Kidney tubule cell (primary cell): ENCODE data around the gene BMPR1A.

Experiments used
- DNase-seq: peaks from one replicate; pipeline ENCODE4 v3.0.0-alpha.2; 2018; ENCODE audit warnings: low spot score

Gene BMPR1A

GRCh38 chr10:86756511-86757112, at the start of gene BMPR1A:
Gene BMPR1A (plus strand): TSS chr10:86756619. CDS start chr10:86876019, 119,400 bp downstream.
- peak; percentile 93 for DNase-seq

- no peak for DNase-seq
Measured at GRCh38 chr10:86706977-86707376, 49.4 kb upstream of the BMPR1A start.

- DNase-seq: no peak
Measured at GRCh38 chr10:86707505-86707904, 48.9 kb upstream of the BMPR1A start.

DNA sequence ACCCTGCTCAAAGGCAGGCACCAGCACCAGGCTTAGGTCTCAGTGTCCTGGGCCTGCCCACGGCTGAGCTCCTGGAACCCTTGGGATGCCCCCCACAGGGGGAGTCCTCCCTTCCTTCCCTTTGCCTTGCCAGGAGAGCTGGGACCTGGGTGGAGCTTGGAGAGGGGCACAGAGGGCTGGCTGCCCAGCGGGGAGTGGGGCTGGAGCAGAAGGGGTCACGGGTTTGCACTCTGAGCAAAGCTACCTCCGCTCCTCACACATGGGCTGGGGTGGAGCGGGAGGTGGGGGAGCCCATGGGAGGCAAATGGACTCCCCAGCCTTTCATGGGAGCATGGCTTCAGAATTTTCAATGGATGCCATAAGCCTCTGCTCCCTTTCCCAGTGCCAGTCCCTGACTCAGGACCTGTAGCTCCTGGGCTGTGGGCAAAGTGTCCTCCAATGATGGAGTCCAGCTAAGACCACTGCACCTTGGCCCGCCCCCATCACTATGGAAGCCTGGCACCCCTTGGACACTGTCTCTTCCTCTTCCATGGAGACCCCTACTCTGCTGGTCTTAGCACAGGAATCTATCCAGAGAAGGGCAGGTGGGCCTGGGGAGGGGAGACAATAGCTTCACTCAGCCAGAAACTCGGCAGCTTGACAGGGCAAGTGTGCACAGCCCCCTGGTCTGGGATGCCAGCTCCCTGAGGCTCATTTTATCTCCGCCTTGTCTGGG, 48.2 kb upstream of the BMPR1A start:
- DNase-seq: no peak

DNA sequence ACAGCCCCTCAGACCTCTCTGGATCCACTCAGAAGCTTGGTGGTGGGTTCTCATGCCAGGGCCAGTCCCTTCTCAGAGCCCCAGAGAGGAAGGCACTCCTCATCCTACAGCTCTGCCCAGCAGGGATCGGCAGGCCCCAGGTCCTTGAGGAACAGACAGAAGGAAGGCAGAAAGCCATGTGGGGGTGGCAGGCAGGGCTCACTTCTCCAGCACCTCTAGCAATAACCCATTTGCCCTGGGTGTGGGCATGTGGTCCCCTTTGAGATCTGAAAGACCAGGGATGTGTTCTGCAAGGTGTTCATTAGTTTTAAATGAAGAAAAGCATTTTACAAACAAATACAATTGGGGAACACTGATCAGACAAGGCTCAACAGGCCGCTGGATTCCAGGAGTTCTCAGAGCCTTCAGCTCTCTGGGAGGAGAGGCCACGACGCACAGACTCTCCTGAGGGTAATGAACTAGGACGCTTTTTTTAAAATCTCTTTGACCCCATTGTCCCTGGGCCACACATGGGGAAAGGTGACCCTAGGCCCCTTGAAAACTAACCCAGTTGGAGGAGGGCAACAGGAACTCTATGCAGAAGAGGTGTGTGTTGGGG, 47.5 kb upstream of the BMPR1A start:
- DNase-seq: no peak

DNA sequence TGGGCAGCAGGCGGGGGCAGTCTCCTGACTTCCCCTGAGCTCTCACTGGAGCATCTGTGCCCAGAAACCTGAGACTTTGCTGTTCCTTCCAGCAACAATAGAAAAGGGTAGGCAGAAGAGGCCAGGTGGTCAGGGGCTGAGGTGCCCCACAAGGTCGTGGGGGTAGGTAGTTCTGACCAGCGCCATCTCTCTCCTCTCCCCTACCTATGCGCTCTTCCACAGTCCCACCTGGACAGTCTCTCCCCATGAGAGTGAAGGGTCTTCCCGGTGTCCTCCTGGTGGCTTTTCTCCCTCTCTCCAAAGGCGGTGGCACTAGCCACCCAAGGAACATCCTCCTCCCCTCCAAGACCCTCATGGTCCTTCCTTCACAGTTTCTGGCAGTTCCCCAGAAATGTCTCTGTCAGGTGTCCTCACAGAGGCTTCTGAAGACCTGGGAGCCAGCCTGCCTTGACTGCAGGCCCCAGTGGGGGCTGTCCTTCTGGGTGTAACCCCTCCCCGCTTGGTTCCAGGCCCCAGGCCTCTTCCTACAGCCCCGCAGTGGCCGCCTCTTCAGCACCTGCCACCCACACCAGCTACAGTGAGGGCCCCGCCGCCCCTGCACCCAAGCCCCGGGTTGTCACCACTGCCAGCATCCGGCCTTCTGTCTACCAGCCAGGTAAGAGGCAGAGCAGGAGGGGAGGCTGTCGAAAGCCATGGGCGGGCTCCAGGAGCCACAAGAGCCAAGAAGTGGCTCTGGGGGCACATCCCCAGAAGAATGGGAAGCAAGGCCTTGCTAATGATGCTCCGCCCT, 46.8 kb upstream of the BMPR1A start:
- no peak for DNase-seq

DNA sequence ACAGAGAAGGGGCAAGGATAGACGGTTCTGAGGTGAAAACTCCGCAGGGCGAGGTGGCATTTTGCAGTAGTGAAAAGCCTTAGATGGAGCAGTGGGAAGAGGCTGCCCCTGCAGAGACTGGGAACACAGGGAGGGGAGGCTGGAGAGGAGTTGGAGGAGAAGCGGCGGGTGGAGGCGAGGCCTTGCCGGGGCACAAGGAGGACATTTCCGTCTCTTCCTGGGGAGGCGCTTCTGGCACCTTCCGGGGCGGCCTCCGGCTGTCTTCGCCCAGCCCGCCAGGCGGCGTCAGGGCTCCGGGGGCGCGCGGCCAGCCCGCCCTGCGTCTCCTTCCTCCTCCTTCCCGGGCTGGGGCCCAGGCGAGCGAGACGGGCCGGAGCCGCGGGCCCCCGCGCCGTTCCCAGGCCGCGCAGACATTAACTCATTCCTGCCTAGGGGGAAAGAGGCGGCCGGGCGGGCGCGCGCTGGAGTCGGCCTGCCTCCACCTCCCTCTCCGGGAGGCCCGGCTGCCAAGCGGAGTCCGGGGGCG, 45.4 kb upstream of the BMPR1A start:
- DNase-seq: peak; percentile 92

DNA sequence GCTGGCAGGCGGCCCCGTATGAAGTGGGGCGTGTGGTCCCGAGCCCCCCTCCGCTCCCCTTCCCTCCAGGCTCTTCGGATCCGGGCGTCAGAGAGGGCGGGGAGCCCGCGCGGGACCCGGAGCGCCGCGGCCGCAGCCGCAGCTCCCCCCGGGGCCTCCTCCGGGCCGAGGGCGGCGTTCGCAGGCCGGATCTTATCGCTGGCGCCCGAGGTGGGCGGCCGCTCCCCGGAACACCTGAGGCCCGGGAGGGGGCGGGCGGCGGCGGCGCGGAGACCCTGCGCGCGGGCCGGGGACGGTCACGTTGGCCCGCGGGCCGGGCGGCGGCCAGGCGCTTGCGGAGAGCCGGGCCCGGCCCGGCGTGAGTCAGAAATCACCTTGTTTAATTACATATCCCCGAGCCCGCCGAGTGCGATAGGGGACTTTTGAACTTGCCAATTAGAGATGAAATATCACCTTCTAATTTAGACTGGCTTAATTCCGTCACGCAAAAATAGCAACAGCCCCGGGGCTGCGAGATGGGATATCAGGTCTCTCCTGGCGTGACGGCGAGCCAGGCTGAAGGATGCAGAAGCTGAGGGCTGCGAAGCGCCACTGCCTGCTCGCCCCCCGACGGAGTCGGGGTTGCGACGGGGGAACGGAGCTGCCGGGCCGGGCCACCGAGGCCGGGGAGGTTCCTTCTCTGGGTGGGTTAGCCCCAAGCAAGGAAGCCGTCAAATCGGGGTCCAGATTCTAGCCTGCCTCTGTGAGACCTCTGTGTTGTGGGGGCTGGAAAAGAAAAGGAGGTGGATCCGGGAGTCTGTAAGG, 44.7 kb upstream of the BMPR1A start:
- peak; percentile 61 for DNase-seq

- DNase-seq: no peak
Measured at GRCh38 chr10:86712317-86712707, 44.1 kb upstream of the BMPR1A start.

GRCh38 chr10:86715156-86715795, 41.1 kb upstream of the BMPR1A start:
- no peak for DNase-seq

GRCh38 chr10:86715836-86716235, 40.6 kb upstream of the BMPR1A start:
- no peak for DNase-seq

DNA sequence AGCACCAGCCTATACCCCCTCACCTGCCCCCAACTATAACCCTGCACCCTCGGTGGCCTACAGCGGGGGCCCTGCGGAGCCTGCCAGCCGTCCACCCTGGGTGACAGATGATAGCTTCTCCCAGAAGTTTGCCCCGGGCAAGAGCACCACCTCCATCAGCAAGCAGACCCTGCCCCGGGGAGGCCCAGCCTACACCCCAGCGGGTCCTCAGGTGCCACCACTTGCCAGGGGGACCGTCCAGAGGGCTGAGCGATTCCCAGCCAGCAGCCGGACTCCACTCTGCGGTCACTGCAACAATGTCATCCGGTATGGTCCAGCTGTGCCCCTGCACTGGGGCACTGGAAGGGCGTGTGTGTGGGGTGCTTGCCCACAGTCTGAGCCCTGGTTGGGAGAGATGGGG, 40.0 kb upstream of the BMPR1A start:
- DNase-seq: no peak

DNA sequence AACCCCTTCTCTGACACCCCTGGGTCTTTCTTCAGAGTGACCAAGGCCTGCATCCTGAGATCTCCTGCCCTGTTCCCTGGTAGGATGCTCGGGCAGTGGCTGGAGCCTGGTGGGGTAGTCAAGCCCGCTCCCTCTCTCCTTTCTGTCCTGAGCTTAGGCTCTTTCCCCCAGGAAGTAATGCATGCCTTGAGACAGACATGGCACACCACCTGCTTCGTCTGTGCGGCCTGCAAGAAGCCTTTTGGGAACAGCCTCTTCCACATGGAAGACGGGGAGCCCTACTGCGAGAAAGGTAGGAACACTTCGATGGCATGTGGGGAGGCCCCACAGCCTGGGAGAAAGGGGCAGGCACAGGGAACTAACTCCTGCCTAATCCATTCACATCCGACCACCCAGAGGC, 37.9 kb upstream of the BMPR1A start:
- no peak for DNase-seq

DNA sequence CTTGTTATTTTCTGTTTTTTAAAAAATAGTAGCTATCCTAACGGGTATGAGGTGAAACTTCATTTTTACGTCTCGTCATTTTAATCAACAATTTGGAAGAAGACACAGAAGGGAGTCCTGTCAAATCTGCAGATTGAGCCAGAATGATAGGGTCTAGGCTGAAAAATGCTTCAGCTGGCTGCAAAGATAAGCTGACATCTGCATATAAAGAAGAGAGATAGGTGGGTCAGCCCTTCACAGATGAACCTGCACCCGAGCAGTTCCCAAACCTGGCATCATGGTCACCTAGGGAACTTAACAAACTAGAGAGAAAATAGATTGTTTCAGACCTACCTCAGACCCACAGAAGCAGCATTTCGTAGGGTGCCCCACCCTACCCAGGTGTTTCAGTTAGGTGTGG, 35.2 kb upstream of the BMPR1A start:
- no peak for DNase-seq

DNA sequence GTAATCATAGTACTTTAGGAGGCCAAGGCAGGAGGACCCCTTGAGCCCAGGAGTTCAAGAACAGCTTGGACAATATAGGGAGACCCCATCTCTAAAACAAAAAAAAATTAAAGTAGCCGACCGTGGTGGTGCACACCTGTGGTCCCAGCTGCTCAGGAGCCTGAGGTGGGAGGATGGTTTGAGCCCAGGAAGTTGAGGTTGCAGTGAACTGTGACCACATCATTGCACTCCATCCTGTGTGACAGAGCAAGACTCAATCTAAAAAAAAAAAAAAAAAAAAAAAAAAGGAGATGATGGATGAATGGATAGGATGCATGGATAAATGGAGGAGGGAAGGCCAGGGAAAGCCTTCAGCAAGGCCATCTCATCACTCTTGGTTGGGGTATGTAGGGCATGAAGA, 33.4 kb upstream of the BMPR1A start:
- no peak for DNase-seq

DNA sequence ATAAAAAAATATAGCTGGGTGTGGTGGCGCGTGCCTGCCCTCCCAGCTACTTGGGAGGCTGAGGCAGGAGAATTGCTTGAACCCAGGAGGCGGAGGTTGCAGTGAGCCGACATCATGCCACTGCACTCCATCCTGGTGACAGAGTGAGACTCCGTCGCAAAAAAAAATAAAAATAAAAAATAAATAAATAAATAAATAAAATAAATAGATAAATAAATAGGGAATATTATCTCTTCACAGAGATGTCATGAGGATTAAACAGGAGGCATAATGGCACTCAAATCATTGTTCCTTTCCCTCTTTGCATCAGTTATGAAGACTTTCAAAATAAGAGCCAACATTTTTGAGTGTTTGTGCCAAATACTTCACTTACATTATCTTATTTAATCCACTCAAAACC, 32.0 kb upstream of the BMPR1A start:
- DNase-seq: no peak

DNA sequence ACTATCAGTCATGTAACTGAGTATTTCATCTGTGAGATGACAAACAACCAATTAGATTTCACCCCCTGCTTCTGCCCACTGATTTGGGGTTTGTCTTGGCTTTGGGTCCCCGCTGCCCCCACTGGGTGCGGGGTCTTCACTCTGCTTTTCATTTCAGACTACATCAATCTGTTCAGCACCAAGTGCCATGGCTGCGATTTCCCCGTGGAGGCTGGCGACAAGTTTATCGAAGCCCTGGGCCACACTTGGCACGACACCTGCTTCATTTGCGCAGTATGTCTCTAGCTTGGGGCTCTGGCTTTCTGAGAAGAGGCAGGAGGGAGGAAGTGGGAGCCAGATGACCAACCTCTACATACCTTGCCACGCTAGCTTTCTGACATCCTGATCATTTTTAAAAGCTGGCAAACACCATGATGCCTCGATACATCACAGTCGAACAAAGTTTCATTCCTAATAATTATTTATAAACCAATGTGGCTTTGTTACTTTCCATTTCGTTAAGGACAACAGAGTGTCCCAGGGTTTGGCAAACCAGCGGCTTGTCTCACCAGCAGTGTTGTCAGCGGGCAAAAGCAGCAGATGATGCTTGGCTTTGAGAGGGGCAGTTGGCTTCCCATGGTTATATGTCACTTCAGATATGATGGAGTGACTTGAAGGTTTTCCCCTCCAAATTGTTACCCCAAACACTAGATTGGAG, 30.3 kb upstream of the BMPR1A start:
- DNase-seq: no peak

DNA sequence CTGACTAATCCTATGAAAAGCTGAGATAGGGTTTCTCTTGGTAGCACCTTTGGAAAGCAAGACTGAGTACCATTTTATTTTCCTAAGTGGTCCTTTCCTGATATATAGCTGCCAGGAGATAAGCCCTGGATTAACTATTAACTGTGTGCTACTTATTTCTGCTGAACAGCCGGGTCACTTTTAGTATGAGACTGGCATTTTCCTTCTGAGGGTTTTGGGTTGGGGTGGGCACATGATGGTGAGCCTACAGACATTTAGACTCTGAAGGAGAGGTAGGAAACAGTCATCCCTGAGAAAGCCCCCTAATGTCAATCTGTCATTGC, 29.8 kb upstream of the BMPR1A start:
- no peak for DNase-seq

- DNase-seq: no peak
Measured at GRCh38 chr10:86727470-86727869, 28.9 kb upstream of the BMPR1A start.

GRCh38 chr10:86728056-86728455, 28.4 kb upstream of the BMPR1A start:
- DNase-seq: no peak

GRCh38 chr10:86729677-86730076, 26.7 kb upstream of the BMPR1A start:
- peak; percentile 33 for DNase-seq
